NAMALWA (cell line): ENCODE measurements around the gene CPA2.

Experiments
- DNase-seq: peaks from one replicate; pipeline ENCODE4 v3.0.0-alpha.2; 2015; ENCODE audit warnings: low spot score

Gene CPA2

DNA sequence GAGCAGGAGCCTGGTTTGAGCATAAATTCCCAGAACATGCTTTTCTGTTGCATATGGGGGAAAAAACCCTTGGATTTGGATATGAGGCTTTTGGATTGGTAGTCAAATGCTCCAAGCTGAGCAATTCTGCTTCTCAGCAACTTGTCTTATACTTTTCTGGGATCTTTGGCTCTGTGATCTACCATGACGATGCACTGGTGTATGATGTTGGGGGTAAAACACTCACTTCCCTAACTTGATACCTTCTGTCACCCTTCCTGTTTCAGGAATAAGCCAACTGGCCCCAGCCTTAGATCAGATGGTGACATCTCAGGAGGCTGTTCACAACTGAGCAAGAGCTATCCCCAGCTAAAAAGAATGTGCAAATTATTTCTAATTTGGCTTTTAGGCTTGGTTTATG, 13.2 kb downstream of the CPA2 start:
- DNase-seq: no peak

DNA sequence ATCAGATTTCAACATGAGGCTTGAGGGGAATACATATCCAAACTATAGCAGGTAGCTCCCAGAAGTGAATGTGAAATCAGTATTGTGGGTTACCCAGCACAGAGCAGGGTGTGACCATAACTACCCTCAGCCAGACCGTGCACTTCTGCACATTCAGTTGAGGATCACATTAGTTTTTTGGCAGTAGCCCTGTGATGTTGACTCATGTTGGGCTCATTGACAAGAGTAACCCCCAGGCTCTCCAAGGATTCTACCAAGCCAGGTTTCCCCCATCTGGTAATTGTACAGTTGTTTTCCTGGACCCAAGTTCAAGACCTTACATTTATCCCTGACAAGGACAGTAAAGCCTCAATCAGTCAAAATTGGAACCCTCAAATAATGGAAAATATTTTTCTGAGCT, 14.6 kb downstream of the CPA2 start:
- DNase-seq: no peak

DNA sequence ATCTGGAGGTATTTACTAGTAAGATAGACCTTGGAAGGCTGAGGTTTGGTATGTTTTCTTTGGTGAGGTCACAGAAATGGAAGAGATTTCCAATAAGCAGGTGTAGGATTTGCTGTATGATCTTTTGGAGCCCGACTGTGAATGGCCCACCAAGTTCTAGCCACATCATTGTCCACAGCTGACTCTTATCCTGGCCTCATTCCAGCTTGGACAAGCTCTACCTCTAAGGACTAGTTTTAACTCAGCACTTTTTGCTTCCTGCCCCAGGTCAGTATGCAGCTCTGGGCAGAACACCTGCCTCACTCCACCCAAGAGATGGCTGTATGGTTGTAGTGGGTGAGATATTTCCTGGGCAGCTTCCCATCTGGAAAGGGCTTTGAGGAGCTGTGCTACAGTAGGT, 20.2 kb downstream of the CPA2 start:
- DNase-seq: no peak

DNA sequence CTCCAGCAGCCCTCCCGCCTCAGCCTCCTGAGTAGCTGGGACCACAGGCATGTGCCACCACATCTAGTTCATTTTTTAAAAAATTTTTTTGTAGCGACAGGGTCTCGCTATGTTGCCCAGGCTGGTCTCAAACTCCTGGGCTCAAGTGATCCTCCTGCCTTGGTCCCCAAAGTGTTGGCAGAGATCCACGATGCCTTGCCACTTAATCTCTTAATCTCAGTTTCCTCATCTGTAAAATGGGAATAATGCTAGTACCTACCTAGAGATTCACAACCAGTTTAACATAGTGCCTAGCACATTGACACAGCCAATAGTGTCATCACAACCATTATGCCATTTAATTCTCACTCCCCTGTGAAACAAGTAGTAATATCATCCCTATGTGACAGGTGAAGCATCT, 21.5 kb downstream of the CPA2 start:
- DNase-seq: no peak

DNA sequence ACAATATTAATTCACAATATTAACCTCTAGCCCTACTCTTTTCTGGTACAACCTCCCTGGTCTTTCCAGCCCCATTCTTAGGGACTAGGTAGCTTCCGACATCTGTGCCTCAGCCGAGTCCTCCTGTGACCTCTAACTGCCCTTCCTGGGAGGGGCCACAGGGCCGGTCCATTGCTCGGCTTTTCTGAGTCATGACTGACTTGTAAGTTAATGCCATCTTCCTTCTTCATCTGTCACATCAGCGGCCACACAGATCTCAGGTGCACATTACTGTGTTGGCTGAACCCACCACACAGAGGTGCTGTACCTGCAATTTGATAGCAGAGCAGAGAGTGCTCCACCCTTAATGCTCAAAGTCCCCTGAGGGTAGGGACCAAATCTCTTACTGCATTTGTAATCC, 22.2 kb downstream of the CPA2 start:
- no peak for DNase-seq

- DNase-seq: no peak
These were observed 22.8 kb downstream of the CPA2 start for GRCh38 chr7:130289478-130289877.

DNA sequence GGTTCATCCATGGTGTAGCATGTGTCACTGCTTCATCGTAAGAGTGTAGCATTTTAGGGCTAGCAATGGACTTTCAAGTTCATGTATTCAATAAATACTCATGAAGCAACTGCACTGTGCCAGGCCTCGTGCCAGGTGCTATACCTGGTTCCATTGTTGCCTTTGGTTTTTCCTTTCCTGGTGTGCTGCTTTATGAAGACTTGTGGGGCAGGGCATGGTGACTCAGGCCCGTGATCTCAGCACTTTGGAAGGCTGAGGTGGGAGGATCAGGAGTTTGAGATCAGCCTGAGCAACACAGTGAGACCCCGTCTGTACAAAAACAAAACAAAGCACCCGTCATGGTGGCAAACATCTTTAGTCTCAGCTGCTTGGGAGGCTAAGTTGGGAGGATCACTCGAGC, 24.1 kb downstream of the CPA2 start:
- DNase-seq: no peak

GRCh38 chr7:130292682-130293257, 26.1 kb downstream of the CPA2 start, which contains the start of gene CPA4:
CPA4 (plus strand) TSS chr7:130293161; CDS start chr7:130293181, 20 bp downstream.
- no peak for DNase-seq

- no peak for DNase-seq
These were observed 26.9 kb downstream of the CPA2 start for GRCh38 chr7:130293521-130293920.

- no peak for DNase-seq
These were observed 27.7 kb downstream of the CPA2 start for GRCh38 chr7:130294314-130294713.

DNA sequence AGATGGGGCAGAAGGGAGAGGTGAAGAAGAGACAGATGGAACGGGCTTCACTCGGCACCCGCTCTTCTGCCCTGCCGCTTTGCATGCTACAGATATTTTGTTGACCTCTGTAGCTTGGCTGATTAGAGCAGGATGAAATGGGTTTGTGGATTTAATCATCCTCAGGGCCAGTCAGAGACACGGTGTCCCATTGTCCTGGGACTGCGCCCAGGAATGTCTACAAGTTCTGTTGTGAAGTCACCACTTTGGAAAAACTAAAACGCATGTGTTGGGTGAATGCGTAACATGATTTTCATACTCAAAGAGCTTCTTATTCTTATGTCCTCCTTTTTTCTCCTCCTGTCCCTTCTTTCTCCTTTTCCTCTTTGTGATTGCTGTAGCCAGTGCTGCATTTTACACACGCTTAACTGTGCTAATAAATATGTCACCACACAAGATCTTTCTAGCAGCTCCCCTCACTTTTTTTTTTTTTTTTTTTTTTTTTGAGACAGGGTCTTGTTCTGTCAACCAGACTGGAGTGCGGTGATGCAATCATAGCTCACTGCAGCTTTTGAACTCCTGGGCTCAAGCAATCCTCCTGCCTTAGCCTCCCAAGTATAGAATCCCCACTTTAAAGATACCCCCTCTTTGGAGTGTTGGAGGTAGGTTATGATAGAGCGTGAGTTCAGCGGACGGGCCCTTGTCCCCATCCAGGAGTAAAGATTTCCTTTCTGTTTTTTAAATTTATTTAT, 29.7 kb downstream of the CPA2 start:
- DNase-seq: no peak

GRCh38 chr7:130297628-130298543, 31.2 kb downstream of the CPA2 start:
- DNase-seq: no peak

- DNase-seq: no peak
These were observed 32.1 kb downstream of the CPA2 start for GRCh38 chr7:130298544-130299326.

- no peak for DNase-seq
These were observed 33.2 kb downstream of the CPA2 start for GRCh38 chr7:130299866-130300265.

GRCh38 chr7:130301501-130302020, 34.9 kb downstream of the CPA2 start:
- no peak for DNase-seq

GRCh38 chr7:130302649-130303048, 36.0 kb downstream of the CPA2 start:
- DNase-seq: no peak

DNA sequence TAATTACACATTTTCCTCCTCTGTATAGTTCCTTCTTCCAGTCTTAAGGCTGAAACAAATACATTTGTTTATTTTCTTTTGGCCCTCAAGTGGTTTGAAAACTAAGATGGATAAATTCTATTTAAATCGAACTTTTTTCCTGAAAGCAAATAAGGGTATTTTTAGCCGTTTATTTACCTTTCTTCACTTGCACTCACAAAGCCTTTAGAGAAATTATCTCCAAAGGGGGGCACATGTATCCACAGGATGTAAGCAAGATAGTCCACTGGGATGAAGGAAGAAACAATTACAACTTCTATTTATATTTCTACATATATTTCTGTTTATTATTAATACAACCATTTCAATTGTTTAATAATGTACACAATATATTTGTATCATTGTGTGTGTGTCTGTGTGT, 36.5 kb downstream of the CPA2 start:
- no peak for DNase-seq

DNA sequence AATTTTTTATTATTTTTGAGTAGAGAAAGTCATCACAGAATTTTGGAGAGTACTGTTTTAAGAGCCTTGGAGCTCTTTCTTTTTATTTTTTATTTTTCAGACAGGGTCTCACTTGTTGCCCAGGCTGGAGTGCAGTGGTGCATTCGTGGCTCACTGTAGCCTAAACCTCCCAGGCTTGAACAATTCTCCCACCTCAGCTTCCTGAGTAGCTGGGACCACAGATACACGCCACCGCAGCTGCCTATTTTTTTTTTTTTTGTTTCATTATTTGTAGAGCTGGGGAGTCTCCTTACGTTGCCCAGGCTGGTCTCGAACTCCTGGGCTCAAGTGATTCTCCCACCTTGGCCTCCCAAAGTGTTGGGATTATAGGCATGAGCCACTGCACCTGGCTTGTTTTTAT, 36.9 kb downstream of the CPA2 start:
- DNase-seq: no peak

DNA sequence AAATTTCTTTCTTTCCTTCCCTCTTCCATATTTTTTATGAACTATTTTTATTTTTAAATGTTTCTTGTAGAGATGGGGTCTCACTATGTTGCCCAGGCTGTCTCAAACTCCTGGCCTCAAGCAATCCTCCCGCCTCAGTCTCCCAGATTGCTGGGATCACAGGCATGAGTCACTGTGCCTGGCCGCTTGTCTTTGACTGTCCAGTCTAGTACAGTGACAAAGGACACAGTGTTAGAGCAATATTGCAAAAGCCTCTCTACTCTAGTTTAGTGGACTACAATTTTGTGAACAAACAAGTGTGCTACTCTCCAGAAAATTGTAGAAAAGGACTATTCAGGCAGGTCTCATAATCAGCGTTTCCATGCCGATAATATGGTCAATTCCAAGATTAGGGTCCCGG, 37.3 kb downstream of the CPA2 start:
- no peak for DNase-seq

DNA sequence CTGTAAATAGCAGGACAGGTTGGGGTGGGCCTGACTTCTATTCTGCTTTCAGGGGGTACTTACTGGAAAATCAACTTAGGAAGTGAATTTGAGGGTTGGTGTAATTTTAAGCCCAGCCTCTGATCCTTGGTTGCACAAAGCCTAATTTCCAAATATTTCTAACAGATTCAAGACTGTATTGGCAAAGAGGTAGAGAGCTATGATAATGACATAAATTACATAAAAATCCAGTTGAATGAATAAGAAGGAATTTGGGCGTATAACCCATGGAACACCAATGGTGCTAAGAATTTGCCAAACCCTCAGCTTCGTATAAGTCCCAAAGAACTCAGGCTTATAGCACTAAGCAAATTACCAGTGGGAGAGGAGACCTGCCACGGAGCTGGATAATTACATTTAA, 38.2 kb downstream of the CPA2 start:
- DNase-seq: no peak

- no peak for DNase-seq
These were observed 38.9 kb downstream of the CPA2 start for GRCh38 chr7:130305433-130306042.
